GM18909 (cell line): ENCODE results near the gene POLR1A.

Experiments used
- ATAC-seq: cut with Tn5 transposase; IDR thresholded peaks from one replicate; pipeline ENCODE4 v1.9.1; 2021; ENCODE audit warnings: mild to moderate bottlenecking; ENCODE audit not compliant: unreplicated experiment, poor library complexity

Gene POLR1A

GRCh38 chr2:85987266-85988174, 118.2 kb downstream of the POLR1A start:
- ATAC-seq, result no peak

- ATAC-seq, result no peak
These were observed 119.6 kb downstream of the POLR1A start for GRCh38 chr2:85986121-85986520.

GRCh38 chr2:85984788-85985187, 120.9 kb downstream of the POLR1A start:
- no peak for ATAC-seq

GRCh38 chr2:85983766-85984165, 121.9 kb downstream of the POLR1A start:
- ATAC-seq, result no peak

GRCh38 chr2:85981579-85982247, 124.0 kb downstream of the POLR1A start:
- ATAC-seq, result no peak

GRCh38 chr2:85978883-85979780, 126.6 kb downstream of the POLR1A start:
- no peak for ATAC-seq

- no peak for ATAC-seq
These were observed 129.4 kb downstream of the POLR1A start for GRCh38 chr2:85976106-85976920.

- no peak for ATAC-seq
These were observed 130.1 kb downstream of the POLR1A start for GRCh38 chr2:85975581-85975980.

- ATAC-seq, result no peak
These were observed 131.3 kb downstream of the POLR1A start for GRCh38 chr2:85974390-85974789.

- no peak for ATAC-seq
These were observed 133.3 kb downstream of the POLR1A start for GRCh38 chr2:85972355-85972754.

- ATAC-seq, result no peak
These were observed 134.3 kb downstream of the POLR1A start for GRCh38 chr2:85971366-85971765.
